GM12878 (cell line): ENCODE data around the gene VIPR1. TPM values are rescaled to one million over a fixed set of nuclear protein-coding genes. Genes with fewer than 3 reads are reported as not detected.

Experiments used
- ATAC-seq: fragments of 200-7000 bp; cut with Tn5 transposase; 3 replicates; pipeline ENCODE4 v1.9.1; 2020; ENCODE audit warnings: mild to moderate bottlenecking, moderate library complexity
- BruUV-seq: library from RNA; stranded (reverse); fragments of 400-500 nt; replicated peaks from 2 replicates; lab custom pipeline; 2021; lab: Mats Ljungman, UMichigan
- CTCF ChIA-PET: fragments of 300-600 bp; sonication (Branson Sonifier 250); formaldehyde crosslinking; extraction: SDS; loops from one replicate; lab custom pipeline; 2021; ENCODE audit warnings: inconsistent platforms; lab: Yijun Ruan, JAX
- POLR2A ChIA-PET: fragments of 350-600 bp; formaldehyde crosslinking; extraction: SDS; loops from one replicate; lab custom pipeline; 2021; ENCODE audit warnings: inconsistent platforms; lab: Charles Lee
- RAD21 ChIA-PET: fragments of 300-600 bp; sonication (Branson Sonifier 250); formaldehyde crosslinking; loops from one replicate; lab custom pipeline; 2023; ENCODE audit warnings: antibody characterized with exemption; ENCODE audit not compliant: unreplicated experiment; lab: Charles Lee
- SMC1A ChIA-PET: fragments of 300-600 bp; sonication (Branson Sonifier 250); formaldehyde crosslinking; loops from one replicate; lab custom pipeline; 2023; ENCODE audit not compliant: unreplicated experiment, uncharacterized antibody; lab: Charles Lee
- DNase-seq: peaks from one replicate; pipeline ENCODE4 v3.0.0-alpha.2; 2011; ENCODE audit warnings: low read depth, low spot score
- FAIRE-seq: peaks from 3 replicates; lab custom pipeline; 2011; peaks lifted over from hg19 to GRCh38; lab: Jason Lieb, UNC
- H2AFZ ChIP-seq: 2 replicates; pipeline ENCODE4 v1.6.0; 2011; ENCODE audit warnings: low read depth, low read length, control low read depth; ENCODE audit not compliant: control insufficient read depth
- H3K27ac ChIP-seq: 2 replicates; pipeline ENCODE4 v1.5.1; 2011; ENCODE audit warnings: control low read depth; ENCODE audit not compliant: control insufficient read depth, insufficient read depth
- H3K27me3 ChIP-seq, 2 experiments: replicated peaks in 1 of 2; 2 replicates each; pipeline versions ENCODE4 v1.6.0 to v1.6.1; 2011; ENCODE audit warnings: low read length in 1 of 2; ENCODE audit not compliant: control insufficient read depth in 2 of 2, insufficient read depth in 2 of 2
- H3K36me3 ChIP-seq, 2 experiments: 2 replicates each; pipeline ENCODE4 v1.5.1; 2011; ENCODE audit warnings: low read length in 1 of 2; ENCODE audit not compliant: control insufficient read depth in 2 of 2, insufficient read depth in 2 of 2
- H3K4me1 ChIP-seq: 2 replicates; pipeline ENCODE4 v1.6.1; 2011; ENCODE audit warnings: mild to moderate bottlenecking, low read length, moderate library complexity, mixed read lengths; ENCODE audit not compliant: control insufficient read depth, insufficient read depth
- H3K4me2 ChIP-seq: 2 replicates; pipeline ENCODE4 v1.6.0; 2011; ENCODE audit warnings: control low read depth; ENCODE audit not compliant: control insufficient read depth, insufficient read depth
- H3K4me3 ChIP-seq: fragments of 200-600 bp; sonication (generic); 2 replicates; pipeline ENCODE4 v1.5.1; 2016
- H3K79me2 ChIP-seq: 2 replicates; pipeline ENCODE4 v1.6.0; 2011; ENCODE audit warnings: low read length; ENCODE audit not compliant: control insufficient read depth, insufficient read depth
- H3K9ac ChIP-seq: 2 replicates; pipeline ENCODE4 v1.8.0; 2011; ENCODE audit warnings: low read length, control low read depth, mixed read lengths; ENCODE audit not compliant: control insufficient read depth, insufficient read depth
- H3K9me3 ChIP-seq: replicated peaks from 3 replicates; pipeline ENCODE4 v1.5.1; 2011; ENCODE audit warnings: mild to moderate bottlenecking, low read length; ENCODE audit not compliant: control insufficient read depth, insufficient read depth
- H4K20me1 ChIP-seq: 2 replicates; pipeline ENCODE4 v1.6.0; 2011; ENCODE audit not compliant: control insufficient read depth, insufficient read depth
- E2F4 ChIP-seq: IDR thresholded peaks from 2 replicates; pipeline ENCODE4 v1.6.1; 2012; ENCODE audit warnings: low read depth, low read length, improper control_type of control experiment
- ELK1 ChIP-seq: IDR thresholded peaks from 2 replicates; pipeline ENCODE4 v1.6.1; 2012; ENCODE audit warnings: low read depth, low read length, improper control_type of control experiment
- JUNB ChIP-seq: IDR thresholded peaks from 2 replicates; pipeline ENCODE4 v1.6.1; 2016; ENCODE audit warnings: antibody characterized with exemption, mild to moderate bottlenecking
- NBN ChIP-seq: fragments of 450-650 bp; IDR thresholded peaks from 2 replicates; pipeline ENCODE4 v1.6.1; 2016
- POLR2AphosphoS5 ChIP-seq: IDR thresholded peaks from 2 replicates; pipeline ENCODE4 v1.6.1; 2011; ENCODE audit warnings: mild to moderate bottlenecking, low read length, inconsistent platforms
- SUZ12 ChIP-seq: fragments of 200-600 bp; sonication (generic); IDR thresholded peaks from one replicate; pipeline ENCODE4 v1.6.1; 2018; ENCODE audit warnings: antibody characterized with exemption, mild to moderate bottlenecking; ENCODE audit not compliant: unreplicated experiment
- YY1 ChIP-seq: IDR thresholded peaks from 2 replicates; pipeline ENCODE4 v1.6.1; 2011; ENCODE audit warnings: low read depth, mild to moderate bottlenecking, low read length
- ZBTB11 ChIP-seq: fragments of 450-650 bp; formaldehyde crosslinking; IDR thresholded peaks from 2 replicates; pipeline ENCODE4 v1.5.0; 2022; ENCODE audit warnings: mild to moderate bottlenecking, missing genetic modification characterization
- ZBTB33 ChIP-seq: fragments of 450-650 bp; IDR thresholded peaks from 2 replicates; pipeline ENCODE4 v1.6.1; 2017; ENCODE audit warnings: mild to moderate bottlenecking
- WGBS: methylation state at CpG from one replicate; pipeline ENCODE4 v1.1.6; 2016; ENCODE audit warnings: low lambda C conversion rate; ENCODE audit not compliant: insufficient replicate concordance, insufficient coverage; ENCODE audit errors: missing lambda C conversion rate; 5-methylcytosine and 5-hydroxymethylcytosine counted together
- in situ Hi-C: fragments of 300-500 bp; cut with MboI; formaldehyde crosslinking; loops from 9 replicates; pipeline ENCODE4 v1.14.3; 2018; ENCODE audit warnings: mixed read lengths
- intact Hi-C: fragments of 100-400 bp; cut with micrococcal nuclease; formaldehyde crosslinking; loops from one replicate; pipeline ENCODE4 v1.14.2; 2022; ENCODE audit not compliant: unreplicated experiment
- polyA plus RNA-seq, 11 experiments: library from polyadenylated mRNA; depleted of rRNA in 4 of 11; unstranded in 6 of 11; stranded (reverse) in 5 of 11; fragments of >200 nt; fragmentation: Nextera tagmentation in 4 of 11; fragmentation: Illumina TruSeq in 1 of 11; extraction: Ambion mirVana in 4 of 11; extraction: Trizol in 1 of 11; gene quantifications; 1 replicate in 1 of 11; 2 replicates in 10 of 11; pipeline versions ENCODE4 v1.2.1 to v1.2.3, GENCODE V29; 2011 to 2016; ENCODE audit warnings: inconsistent platforms in 2 of 11, missing spikeins in 2 of 11, low read depth in 1 of 11
- total RNA-seq, 4 experiments: library from RNA; depleted of rRNA in 3 of 4; stranded (reverse); fragments of >200 nt in 3 of 4; fragmentation: Illumina TruSeq in 1 of 4; extraction: Trizol in 1 of 4; gene quantifications; 2 replicates each; pipeline versions ENCODE4 v1.2.1 to v1.2.3, GENCODE V29; 2013 to 2021

VIPR1 gene
- total and polyA plus RNA-seq, 10 of the 15 experiments (the other 5 are each of a cell fraction or from before 2014, with no cell fraction given): 0.03 to 0.28 (median 0.12) TPM; not detected in 6

- ATAC-seq (no peak), DNase-seq (no peak), FAIRE-seq (no peak)
- Histone ChIP-seq H3K79me2 (no peaks in the 10 kb centered on the region), H3K27me3 (no peaks in the 10 kb centered on the region), H3K4me3 (no peak overlapping the region), H3K27ac (no peak overlapping the region), H4K20me1 (no peaks in the 10 kb centered on the region), H2AFZ (no peak overlapping the region), H3K9me3 (no peaks in the 10 kb centered on the region), H3K4me1 (no peaks in the 10 kb centered on the region), H3K36me3 (peaks cover 8 to 29% of the 10 kb centered on the region in 2 experiments), H3K9ac (no peak overlapping the region), H3K4me2 (no peak overlapping the region)
- intact Hi-C loops: no loop called here
- WGBS: 76% methylated on average over 3 of the region's 3 CpGs
- in situ Hi-C loops: no loop called here
- ChIA-PET CTCF (interaction anchor here (1.1 to 1.5 kb wide), 4 partner anchors 13 to 182 kb away, joined by 3 to 5 read pairs (median 4); no protein-coding TSS in a partner anchor), SMC1A (interaction anchor here (1.1 kb wide), 1 partner anchor 13 kb away, joined by 3 read pairs; no protein-coding TSS in a partner anchor), POLR2A (interaction anchor here (0.6 kb wide), 1 partner anchor 112 kb away, joined by 3 read pairs; no protein-coding TSS in a partner anchor), RAD21 (no interaction called here)
- no TSS peak for BruUV-seq
- TF ChIP-seq NBN: no peak
- TF ChIP-seq ZBTB11: no peak
- TF ChIP-seq E2F4: no peak
- no peak for TF ChIP-seq ELK1
- no peak for TF ChIP-seq ZBTB33
- no peak for TF ChIP-seq YY1
- no peak for TF ChIP-seq JUNB
- TF ChIP-seq SUZ12: no peak
- no peak for TF ChIP-seq POLR2AphosphoS5
These were observed 59.8 kb downstream of the VIPR1 start for GRCh38 chr3:42562047-42562907.
